Measurements from ENCODE around the gene RNF150. TPM values are rescaled to one million over a fixed set of nuclear protein-coding genes. Genes with fewer than 3 reads are reported as not detected.

RNF150 gene
- total and polyA plus RNA-seq, 8 donors = 0.31 to 88.1 (median 8.3) TPM

DNA sequence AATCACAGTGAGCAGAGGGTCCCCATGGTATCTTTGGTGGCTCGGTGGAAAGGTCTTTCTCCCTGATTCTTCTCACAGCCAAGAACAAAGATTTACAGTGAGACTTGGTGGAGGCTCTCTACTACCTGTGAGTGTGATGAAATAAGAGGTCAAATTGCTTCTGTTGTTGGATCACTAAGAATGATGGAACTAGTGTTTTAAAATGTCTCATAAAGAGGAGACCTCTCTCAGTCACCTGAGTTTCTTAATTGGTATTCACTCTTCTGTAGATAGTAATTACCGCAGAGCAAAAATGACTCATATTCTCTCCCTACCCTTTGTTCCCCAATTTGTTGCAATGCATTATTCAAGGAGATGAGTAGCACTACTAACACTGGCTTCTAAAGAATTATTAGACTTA lies 276.2 kb downstream of the RNF150 start:
- intact Hi-C loops (cut with DNase I; ENCODE audit: low total_unique reads) = loop anchor here (10.0 kb wide), 1 partner anchor 502 kb away; no protein-coding TSS in a partner anchor
- TF ChIP-seq, protein P1, sequence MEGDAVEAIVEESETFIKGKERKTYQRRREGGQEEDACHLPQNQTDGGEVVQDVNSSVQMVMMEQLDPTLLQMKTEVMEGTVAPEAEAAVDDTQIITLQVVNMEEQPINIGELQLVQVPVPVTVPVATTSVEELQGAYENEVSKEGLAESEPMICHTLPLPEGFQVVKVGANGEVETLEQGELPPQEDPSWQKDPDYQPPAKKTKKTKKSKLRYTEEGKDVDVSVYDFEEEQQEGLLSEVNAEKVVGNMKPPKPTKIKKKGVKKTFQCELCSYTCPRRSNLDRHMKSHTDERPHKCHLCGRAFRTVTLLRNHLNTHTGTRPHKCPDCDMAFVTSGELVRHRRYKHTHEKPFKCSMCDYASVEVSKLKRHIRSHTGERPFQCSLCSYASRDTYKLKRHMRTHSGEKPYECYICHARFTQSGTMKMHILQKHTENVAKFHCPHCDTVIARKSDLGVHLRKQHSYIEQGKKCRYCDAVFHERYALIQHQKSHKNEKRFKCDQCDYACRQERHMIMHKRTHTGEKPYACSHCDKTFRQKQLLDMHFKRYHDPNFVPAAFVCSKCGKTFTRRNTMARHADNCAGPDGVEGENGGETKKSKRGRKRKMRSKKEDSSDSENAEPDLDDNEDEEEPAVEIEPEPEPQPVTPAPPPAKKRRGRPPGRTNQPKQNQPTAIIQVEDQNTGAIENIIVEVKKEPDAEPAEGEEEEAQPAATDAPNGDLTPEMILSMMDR (IDR thresholded peaks at IDR 0.05) = no peak
- TF ChIP-seq POLR2A (IDR thresholded peaks at IDR 0.05) = no peak
- TF ChIP-seq EP300 (IDR thresholded peaks at IDR 0.05) = no peak
- TF ChIP-seq POLR2AphosphoS5 (IDR thresholded peaks at IDR 0.05) = no peak
- 54 to 80% (median 70%) methylated on average over 2 of the region's 2 CpGs for WGBS, 5 donors
- H3K4me3 ChIP-seq = no peak overlapping the region
- peaks cover 0 to 13% (median 6%) of the 10 kb centered on the region in 4 donors for H3K4me1 ChIP-seq
- DNase-seq = no peak
- no peaks in the 10 kb centered on the region for H3K36me3 ChIP-seq
- H3K27me3 ChIP-seq = no peaks in the 10 kb centered on the region
- no peak overlapping the region for H3K27ac ChIP-seq
- H3K9me3 ChIP-seq = no peaks in the 10 kb centered on the region

GRCh38 chr4:140856621-140857062 lies 276.6 kb downstream of the RNF150 start:
- WGBS, 5 donors = 25 to 45% (median 28%) methylated on average over 6 of the region's 6 CpGs
- Histone ChIP-seq H3K9me3 (no peaks in the 10 kb centered on the region), H3K4me3 (no peak overlapping the region), H3K36me3 (no peaks in the 10 kb centered on the region), H3K27ac (no peak overlapping the region), H3K4me1 (peaks cover 0 to 13% (median 6%) of the 10 kb centered on the region in 4 donors), H3K27me3 (no peaks in the 10 kb centered on the region)
- TF ChIP-seq, protein P1 (IDR thresholded peaks at IDR 0.05) = no peak
- TF ChIP-seq POLR2A (IDR thresholded peaks at IDR 0.05) = no peak
- peak in 1 of 3 donors; percentile 9 for TF ChIP-seq POLR2AphosphoS5 (IDR thresholded peaks at IDR 0.05)
- TF ChIP-seq EP300 (IDR thresholded peaks at IDR 0.05) = no peak
- intact Hi-C loops (cut with DNase I; ENCODE audit: low total_unique reads) = loop anchor here (10.0 kb wide), 1 partner anchor 502 kb away; no protein-coding TSS in a partner anchor
- peak; percentile 28 to 85 for DNase-seq

GRCh38 chr4:140854168-140854567 lies 279.1 kb downstream of the RNF150 start:
- intact Hi-C loops (cut with DNase I; ENCODE audit: low total_unique reads) = loop anchor here (10.0 kb wide), 1 partner anchor 499 kb away; no protein-coding TSS in a partner anchor
- Histone ChIP-seq H3K4me1 (peaks cover 0 to 13% (median 6%) of the 10 kb centered on the region in 4 donors), H3K9me3 (no peaks in the 10 kb centered on the region), H3K27ac (no peak overlapping the region), H3K36me3 (no peaks in the 10 kb centered on the region), H3K4me3 (no peak overlapping the region), H3K27me3 (no peaks in the 10 kb centered on the region)
- no peak for TF ChIP-seq POLR2AphosphoS5 (IDR thresholded peaks at IDR 0.05)
- TF ChIP-seq, protein P1 (IDR thresholded peaks at IDR 0.05) = no peak
- TF ChIP-seq EP300 (IDR thresholded peaks at IDR 0.05) = no peak
- no peak for TF ChIP-seq POLR2A (IDR thresholded peaks at IDR 0.05)
- 22 to 49% (median 38%) methylated on average over 2 of the region's 2 CpGs for WGBS, 5 donors
- no peak for DNase-seq

DNA sequence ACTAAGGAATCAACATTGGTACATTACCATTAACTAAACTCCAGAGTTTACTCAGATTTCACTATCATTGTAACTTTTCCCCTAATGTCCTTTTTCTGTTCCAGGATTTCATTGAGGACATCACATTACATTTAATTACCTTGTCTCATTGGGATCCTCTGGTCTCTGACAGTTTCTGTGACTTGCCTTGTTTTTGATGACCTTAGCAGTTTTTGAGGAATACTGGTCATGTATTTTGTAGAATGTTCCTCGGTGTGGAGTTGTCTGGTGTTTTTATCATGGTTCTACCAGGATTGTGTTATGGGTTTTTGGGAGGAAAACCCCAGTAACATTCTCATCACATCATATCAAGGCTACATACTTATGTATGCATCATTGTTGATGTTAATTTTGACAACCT lies 281.5 kb downstream of the RNF150 start:
- intact Hi-C loops (cut with DNase I; ENCODE audit: low total_unique reads) = loop anchor here (10.0 kb wide), 1 partner anchor 497 kb away; no protein-coding TSS in a partner anchor
- Histone ChIP-seq H3K27me3 (no peaks in the 10 kb centered on the region), H3K9me3 (no peaks in the 10 kb centered on the region), H3K27ac (no peak overlapping the region), H3K4me3 (no peak overlapping the region), H3K4me1 (peaks cover 0 to 10% (median 5%) of the 10 kb centered on the region in 4 donors), H3K36me3 (no peaks in the 10 kb centered on the region)
- TF ChIP-seq EP300 (IDR thresholded peaks at IDR 0.05) = no peak
- TF ChIP-seq, protein P1 (IDR thresholded peaks at IDR 0.05) = no peak
- TF ChIP-seq POLR2AphosphoS5 (IDR thresholded peaks at IDR 0.05) = no peak
- TF ChIP-seq POLR2A (IDR thresholded peaks at IDR 0.05) = no peak
- WGBS, 5 donors = 63 to 79% (median 65%) methylated on average over 1 of the region's 1 CpG
- no peak for DNase-seq

Data from stomach (tissue), 9 donors.